GM23338 (cell line): ENCODE measurements around the gene SLC5A6. TPM values are rescaled to one million over a fixed set of nuclear protein-coding genes. Genes with fewer than 3 reads are reported as not detected.

Experiments used
- ATAC-seq: fragments of 200-7000 bp; cut with Tn5 transposase; 3 replicates; pipeline ENCODE4 v1.9.1; 2020
- DNase-seq: peaks from one replicate; pipeline ENCODE4 v3.0.0-alpha.2; 2015; ENCODE audit warnings: low spot score
- H2AFZ ChIP-seq: fragments of 200-600 bp; sonication (generic); 2 replicates; pipeline ENCODE4 v1.8.0; 2016; ENCODE audit warnings: antibody characterized with exemption, mild to moderate bottlenecking, moderate library complexity
- H3F3A ChIP-seq: fragments of 200-600 bp; sonication (generic); replicated peaks from 2 replicates; pipeline ENCODE4 v1.8.0; 2017; ENCODE audit warnings: antibody characterized with exemption, mixed run types, low read depth
- H3K27ac ChIP-seq: fragments of 200-600 bp; sonication (generic); 2 replicates; pipeline ENCODE4 v1.6.1; 2016; ENCODE audit warnings: low read depth
- H3K27me3 ChIP-seq: fragments of 200-600 bp; sonication (generic); 2 replicates; pipeline ENCODE4 v1.8.0; 2016; ENCODE audit warnings: mild to moderate bottlenecking, mixed run types, moderate library complexity; ENCODE audit not compliant: insufficient read depth
- H3K36me3 ChIP-seq: fragments of 200-600 bp; sonication (generic); 2 replicates; pipeline ENCODE4 v1.8.0; 2016; ENCODE audit warnings: mild to moderate bottlenecking; ENCODE audit not compliant: insufficient read depth
- H3K4me1 ChIP-seq: fragments of 200-600 bp; sonication (generic); 2 replicates; pipeline ENCODE4 v1.8.0; 2016; ENCODE audit warnings: mild to moderate bottlenecking, moderate library complexity; ENCODE audit not compliant: insufficient read depth
- H3K4me2 ChIP-seq: fragments of 200-600 bp; sonication (generic); 2 replicates; pipeline ENCODE4 v1.7.1; 2017; ENCODE audit warnings: mixed run types
- H3K4me3 ChIP-seq: fragments of 200-600 bp; sonication (generic); 2 replicates; pipeline ENCODE4 v1.6.1; 2016; ENCODE audit warnings: mixed run types
- H3K79me2 ChIP-seq: fragments of 200-600 bp; sonication (generic); replicated peaks from 2 replicates; pipeline ENCODE4 v1.8.0; 2017; ENCODE audit warnings: mild to moderate bottlenecking; ENCODE audit not compliant: insufficient read depth
- H3K9me2 ChIP-seq: fragments of 200-600 bp; sonication (generic); 2 replicates; pipeline ENCODE4 v1.8.0; 2017; ENCODE audit not compliant: insufficient read depth
- H4K20me1 ChIP-seq: fragments of 200-600 bp; sonication (generic); replicated peaks from 2 replicates; pipeline ENCODE4 v1.8.0; 2017; ENCODE audit warnings: mild to moderate bottlenecking; ENCODE audit not compliant: insufficient read depth
- H3K27ac Mint-ChIP-seq: 2 replicates; pipeline ENCODE4 v1.8.0; 2020; ENCODE audit warnings: inconsistent platforms, mild to moderate bottlenecking, moderate library complexity, mixed read lengths
- H3K27me3 Mint-ChIP-seq: 3 replicates; pipeline ENCODE4 v1.8.0; 2022; ENCODE audit warnings: low read depth, mild to moderate bottlenecking, moderate library complexity, mixed read lengths, inconsistent platforms; ENCODE audit not compliant: insufficient read depth, poor library complexity
- H3K36me3 Mint-ChIP-seq: 3 replicates; pipeline ENCODE4 v1.8.0; 2021; ENCODE audit warnings: low read depth, mild to moderate bottlenecking, inconsistent platforms, moderate library complexity, mixed read lengths
- H3K4me1 Mint-ChIP-seq: 3 replicates; pipeline ENCODE4 v1.8.0; 2020; ENCODE audit warnings: mild to moderate bottlenecking, inconsistent platforms, mixed read lengths
- H3K4me3 Mint-ChIP-seq: 3 replicates; pipeline ENCODE4 v1.8.0; 2021; ENCODE audit warnings: moderate library complexity, mild to moderate bottlenecking, inconsistent platforms, mixed read lengths
- H3K9me3 Mint-ChIP-seq: 3 replicates; pipeline ENCODE4 v1.8.0; 2020; ENCODE audit warnings: moderate library complexity, mild to moderate bottlenecking, inconsistent platforms, mixed read lengths
- CREB1 ChIP-seq: fragments of 250-450 bp; sonication (Bioruptor Pico); IDR thresholded peaks from 2 replicates; pipeline ENCODE4 v1.5.0; 2020; ENCODE audit warnings: low read depth, mild to moderate bottlenecking, moderate library complexity
- ETS1 ChIP-seq: IDR thresholded peaks from 2 replicates; pipeline ENCODE4 v1.6.1; 2016; ENCODE audit warnings: antibody characterized with exemption
- EZH2 ChIP-seq: fragments of 200-600 bp; sonication (generic); IDR thresholded peaks from one replicate; pipeline ENCODE4 v1.8.0; 2017; ENCODE audit warnings: antibody characterized with exemption, mild to moderate bottlenecking, low read depth; ENCODE audit not compliant: unreplicated experiment
- EZH2phosphoT487 ChIP-seq: fragments of 200-600 bp; sonication (generic); IDR thresholded peaks from one replicate; pipeline ENCODE4 v1.8.1; 2018; ENCODE audit warnings: antibody characterized with exemption; ENCODE audit not compliant: unreplicated experiment
- POLR2AphosphoS5 ChIP-seq: IDR thresholded peaks from 2 replicates; pipeline ENCODE4 v1.6.1; 2016; ENCODE audit warnings: antibody characterized with exemption, low read depth
- ZNF331 ChIP-seq: fragments of 250-450 bp; sonication (Bioruptor Pico); IDR thresholded peaks from 2 replicates; pipeline ENCODE4 v1.5.0; 2020; ENCODE audit warnings: low read depth, mild to moderate bottlenecking, moderate library complexity
- ZNF462 ChIP-seq: fragments of 250-450 bp; sonication (Bioruptor Pico); IDR thresholded peaks from 2 replicates; pipeline ENCODE4 v1.5.0; 2020; ENCODE audit warnings: mild to moderate bottlenecking, moderate library complexity
- long read RNA-seq: library from polyadenylated mRNA; unstranded; transcript quantifications from one replicate; pipeline ENCODE4 v2.0.0, GENCODE V29; 2020; ENCODE audit not compliant: unreplicated experiment
- polyA plus RNA-seq: library from polyadenylated mRNA; unstranded; fragments of >200 nt; fragmentation: Nextera tagmentation; extraction: Ambion mirVana; gene quantifications from 2 replicates; pipeline ENCODE4 v1.2.1, GENCODE V29; 2016
- total RNA-seq: library from RNA; depleted of rRNA; stranded (reverse); fragments of >200 nt; shearing (Covaris generic); gene quantifications from 2 replicates; pipeline ENCODE4 v1.2.3, GENCODE V29; 2014; rRNA removed

Gene SLC5A6
- 138 and 153 TPM in 2 replicates for total RNA-seq
- 41.0 and 44.3 TPM in 2 replicates for polyA plus RNA-seq
- long read RNA-seq, partial matches to known transcripts: 6 of 32 reads
- long read RNA-seq, other reads (novel, unspliced or antisense): 26 of 32 reads

GRCh38 chr2:27211943-27212625 lies at the start of gene SLC5A6, which contains the start of gene ATRAID:
Gene SLC5A6 (minus strand): TSS chr2:27212268. CDS start chr2:27207650, 4,618 bp downstream.
Gene ATRAID (plus strand): TSS chr2:27212041. CDS start chr2:27212369, 328 bp downstream.
- DNase-seq (peak; percentile 92), ATAC-seq (peak; percentile 82)
- H3K27me3 Mint-ChIP-seq: peaks cover 5% of the 10 kb centered on the region
- H3K36me3 ChIP-seq: peaks cover 27% of the 10 kb centered on the region
- H3F3A ChIP-seq: peaks cover 10% of the 10 kb centered on the region; the same call in 1 of the 2 replicates
- no peaks in the 10 kb centered on the region for H3K9me2 ChIP-seq
- H3K4me1 ChIP-seq: peaks cover 10% of the 10 kb centered on the region
- H3K79me2 ChIP-seq: peaks cover 39% of the 10 kb centered on the region
- peak; percentile 80 for TF ChIP-seq POLR2AphosphoS5
- TF ChIP-seq ZNF331: no peak
- peak; percentile 69 for TF ChIP-seq ETS1
- TF ChIP-seq CREB1 (CRISPR knock-in tag): peak; percentile 61; the same call in 1 of the 2 replicates
- H3K4me3 ChIP-seq: peak within 1 kb of the TSS; percentile 92
- H3K27ac ChIP-seq: peak within 1 kb of the TSS; percentile 99
- peak within 1 kb of the TSS; percentile 98 for H3K4me2 ChIP-seq
- no peaks in the 10 kb centered on the region for H3K27me3 ChIP-seq
- no peaks in the 10 kb centered on the region; the same call in 2 of the 3 replicates for H3K9me3 Mint-ChIP-seq
- peaks cover 34% of the 10 kb centered on the region for H3K4me1 Mint-ChIP-seq
- H4K20me1 ChIP-seq: peaks cover 14% of the 10 kb centered on the region; the same call in 1 of the 2 replicates
- peak within 1 kb of the TSS; percentile 87 for H2AFZ ChIP-seq
- peak within 1 kb of the TSS; percentile 99 for H3K27ac Mint-ChIP-seq
- H3K36me3 Mint-ChIP-seq: peaks cover 61% of the 10 kb centered on the region
- H3K4me3 Mint-ChIP-seq: peak within 1 kb of the TSS; percentile 94

- Histone ChIP-seq H3K27me3 (peaks cover 67% of the 10 kb centered on the region), H3K4me3 (peak overlapping the region; percentile 82), H3K4me2 (peak overlapping the region; percentile 98), H3K36me3 (no peaks in the 10 kb centered on the region), H3F3A (0 out of 2 replicates have a peak, but pooled peaks cover 9% of the 10 kb centered on the region), H2AFZ (peak overlapping the region; percentile 32; the same call in 1 of the 2 replicates), H3K27ac (no peak overlapping the region), H3K9me2 (no peaks in the 10 kb centered on the region), H3K79me2 (no peaks in the 10 kb centered on the region), H4K20me1 (no peaks in the 10 kb centered on the region; the same call in 1 of the 2 replicates), H3K4me1 (peaks cover 17% of the 10 kb centered on the region)
- Mint-ChIP-seq H3K4me1 (peaks cover 23% of the 10 kb centered on the region), H3K4me3 (peak overlapping the region; percentile 82), H3K36me3 (no peaks in the 10 kb centered on the region; the same call in 2 of the 3 replicates), H3K9me3 (no peaks in the 10 kb centered on the region), H3K27ac (no peak overlapping the region; the same call in 1 of the 2 replicates), H3K27me3 (peaks cover 47% of the 10 kb centered on the region)
- DNase-seq (no peak), ATAC-seq (no peak)
- TF ChIP-seq EZH2phosphoT487: no peak
- TF ChIP-seq ETS1: no peak
- TF ChIP-seq ZNF462 (CRISPR knock-in tag): no peak
- TF ChIP-seq EZH2: no peak
Measured at GRCh38 chr2:27261241-27261925, 49.3 kb upstream of the SLC5A6 start.
